ENCODE results near the gene CCDC47. TPM values are rescaled to one million over a fixed set of nuclear protein-coding genes. Genes with fewer than 3 reads are reported as not detected.
A peak's percentile ranks its signal among the peaks of the same experiment; 100 is the strongest.

CCDC47 gene
- total RNA-seq, 4 donors from 2014 or later: 79.8 to 91.8 (median 89.1) TPM

DNA sequence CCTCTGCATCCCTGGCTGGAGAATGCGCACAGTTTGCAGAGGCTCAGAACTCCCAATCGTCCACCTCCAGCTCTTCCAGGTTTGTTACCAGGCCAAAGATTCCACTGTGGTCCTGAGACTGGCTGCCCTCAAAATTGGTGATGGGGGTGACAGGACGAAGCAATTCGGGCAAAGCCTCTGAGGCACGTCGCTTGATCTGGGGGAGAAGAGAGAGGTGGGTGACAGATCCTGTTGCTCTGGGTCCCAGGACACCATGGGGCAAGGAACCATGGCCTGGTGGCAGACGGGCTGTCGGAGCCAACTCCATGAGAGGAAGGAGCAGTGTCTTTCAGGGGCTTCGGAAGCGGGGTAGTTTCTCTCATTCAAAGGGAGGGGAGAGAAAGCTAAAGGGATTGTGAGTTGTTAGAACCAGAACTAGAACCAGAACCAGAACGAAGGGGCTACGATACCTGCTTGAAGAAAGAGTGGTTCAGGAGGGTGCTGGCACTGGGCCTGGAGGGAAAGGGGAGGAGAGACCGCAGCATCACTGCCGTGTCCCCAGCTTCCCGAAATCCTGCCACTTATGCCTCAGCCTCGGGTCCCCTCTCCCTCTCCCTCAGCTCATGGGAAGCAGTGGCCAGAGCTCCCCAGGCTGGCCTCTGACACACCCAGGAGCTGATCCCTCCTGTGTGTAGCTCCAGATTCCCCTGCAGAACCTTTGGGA is 69.7 kb downstream of the CCDC47 start:
- Histone ChIP-seq H3K4me1 (peaks cover 0 to 27% (median 19%) of the 10 kb centered on the region in 4 donors), H3K27ac (peak overlapping the region in 1 of 4 donors; percentile 100), H3K27me3 (no peaks in the 10 kb centered on the region), H3K4me3 (no peak overlapping the region), H3K36me3 (peaks cover 0 to 40% (median 0%) of the 10 kb centered on the region in 3 donors), H3K9me3 (no peaks in the 10 kb centered on the region)
- TF ChIP-seq, protein P1, sequence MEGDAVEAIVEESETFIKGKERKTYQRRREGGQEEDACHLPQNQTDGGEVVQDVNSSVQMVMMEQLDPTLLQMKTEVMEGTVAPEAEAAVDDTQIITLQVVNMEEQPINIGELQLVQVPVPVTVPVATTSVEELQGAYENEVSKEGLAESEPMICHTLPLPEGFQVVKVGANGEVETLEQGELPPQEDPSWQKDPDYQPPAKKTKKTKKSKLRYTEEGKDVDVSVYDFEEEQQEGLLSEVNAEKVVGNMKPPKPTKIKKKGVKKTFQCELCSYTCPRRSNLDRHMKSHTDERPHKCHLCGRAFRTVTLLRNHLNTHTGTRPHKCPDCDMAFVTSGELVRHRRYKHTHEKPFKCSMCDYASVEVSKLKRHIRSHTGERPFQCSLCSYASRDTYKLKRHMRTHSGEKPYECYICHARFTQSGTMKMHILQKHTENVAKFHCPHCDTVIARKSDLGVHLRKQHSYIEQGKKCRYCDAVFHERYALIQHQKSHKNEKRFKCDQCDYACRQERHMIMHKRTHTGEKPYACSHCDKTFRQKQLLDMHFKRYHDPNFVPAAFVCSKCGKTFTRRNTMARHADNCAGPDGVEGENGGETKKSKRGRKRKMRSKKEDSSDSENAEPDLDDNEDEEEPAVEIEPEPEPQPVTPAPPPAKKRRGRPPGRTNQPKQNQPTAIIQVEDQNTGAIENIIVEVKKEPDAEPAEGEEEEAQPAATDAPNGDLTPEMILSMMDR (IDR thresholded peaks at IDR 0.05): no peak
- no peak for TF ChIP-seq POLR2A (IDR thresholded peaks at IDR 0.05)
- peak in 1 of 3 donors; percentile 30 for DNase-seq

DNA sequence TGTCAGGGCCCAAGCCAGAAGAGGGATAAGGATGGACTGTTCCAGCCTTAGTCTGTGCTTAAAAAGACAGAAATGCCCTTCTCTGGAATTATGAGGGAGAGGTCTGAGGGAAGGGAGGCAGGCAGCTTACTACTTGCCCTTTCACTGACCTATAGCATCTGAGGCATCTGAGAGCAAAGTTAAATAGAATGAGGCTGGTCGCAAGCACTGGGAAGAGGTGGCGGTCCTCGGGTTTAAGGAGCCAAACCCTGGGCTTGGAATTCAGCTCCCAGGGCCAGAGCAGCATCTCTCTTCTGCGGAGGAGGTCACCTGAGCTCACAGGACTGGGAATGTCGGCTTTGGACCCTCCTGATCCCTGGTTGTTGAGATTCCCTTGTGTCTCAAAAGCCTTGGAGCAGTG is 70.4 kb downstream of the CCDC47 start:
- H3K36me3 ChIP-seq: peaks cover 0 to 38% (median 0%) of the 10 kb centered on the region in 3 donors
- H3K4me3 ChIP-seq: no peak overlapping the region
- H3K9me3 ChIP-seq: no peaks in the 10 kb centered on the region
- DNase-seq: peak in 1 of 3 donors; percentile 23
- peaks cover 0 to 31% (median 19%) of the 10 kb centered on the region in 4 donors for H3K4me1 ChIP-seq
- no peaks in the 10 kb centered on the region for H3K27me3 ChIP-seq
- TF ChIP-seq, protein P1 (IDR thresholded peaks at IDR 0.05): no peak
- TF ChIP-seq POLR2A (IDR thresholded peaks at IDR 0.05): no peak
- H3K27ac ChIP-seq: peak overlapping the region in 2 of 4 donors; percentile 99 to 100

DNA sequence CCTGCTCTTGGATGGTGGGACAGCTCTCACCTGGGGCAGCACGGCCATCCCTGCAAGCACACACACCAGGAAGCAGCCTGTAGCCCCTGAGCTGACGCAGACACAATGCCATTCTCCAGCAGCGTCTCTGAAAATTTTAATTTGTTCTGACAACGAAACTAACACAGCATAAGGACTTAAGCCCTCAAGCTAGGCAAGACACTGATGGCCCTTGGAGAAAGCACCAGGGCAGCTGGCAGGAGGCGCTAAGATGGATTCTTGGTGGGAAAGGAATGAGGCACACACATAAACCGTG is 70.7 kb downstream of the CCDC47 start:
- DNase-seq: peak in 1 of 3 donors; percentile 12
- H3K27me3 ChIP-seq: no peaks in the 10 kb centered on the region
- TF ChIP-seq, protein P1 (IDR thresholded peaks at IDR 0.05): no peak
- TF ChIP-seq POLR2A (IDR thresholded peaks at IDR 0.05): no peak
- peak overlapping the region in 1 of 4 donors; percentile 92 for H3K4me3 ChIP-seq
- H3K9me3 ChIP-seq: no peaks in the 10 kb centered on the region
- H3K4me1 ChIP-seq: peaks cover 0 to 31% (median 21%) of the 10 kb centered on the region in 4 donors
- peak overlapping the region; percentile 67 to 100 (median 94) for H3K27ac ChIP-seq
- peaks cover 0 to 38% (median 0%) of the 10 kb centered on the region in 3 donors for H3K36me3 ChIP-seq

DNA sequence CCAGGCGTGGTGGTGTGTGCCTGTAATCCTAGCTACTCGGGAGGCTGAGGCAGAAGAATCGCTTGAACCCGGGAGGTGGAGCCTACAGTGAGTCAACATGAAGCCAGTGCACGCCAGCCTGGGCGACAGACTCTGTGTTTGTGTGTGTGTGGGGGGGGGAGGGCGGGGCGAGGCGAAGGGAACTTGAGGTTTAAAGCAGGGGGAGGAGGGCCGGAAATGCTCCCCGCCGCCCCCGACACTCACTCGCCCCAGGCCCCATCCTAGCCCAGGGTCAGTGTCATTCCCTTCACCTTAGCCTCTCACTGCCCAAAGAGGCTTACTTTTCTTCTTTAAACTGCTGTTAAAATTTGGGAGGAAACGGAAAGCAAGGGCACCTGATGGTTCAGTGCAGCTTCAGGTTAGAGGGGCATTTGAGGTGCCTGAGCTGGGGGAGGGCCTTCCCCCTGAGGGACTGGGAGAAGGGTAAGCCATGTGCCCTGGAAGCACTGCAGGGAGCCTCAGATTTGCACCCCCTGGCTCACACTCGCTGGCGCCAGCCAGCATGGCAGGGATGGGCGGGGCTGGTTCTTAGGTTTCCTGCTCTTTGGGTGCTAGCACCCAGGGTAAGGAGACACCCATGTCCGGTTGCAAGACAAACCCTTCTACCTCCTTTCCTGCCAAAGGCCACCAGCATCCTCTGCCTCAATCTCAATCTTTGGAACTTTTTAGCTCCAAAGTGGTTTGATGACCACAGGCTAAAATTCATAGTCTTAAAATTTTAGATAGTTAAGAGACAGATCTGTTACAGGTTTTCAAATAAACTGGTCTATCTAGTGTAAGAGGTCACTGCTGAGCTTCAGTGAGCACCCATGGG is 71.3 kb downstream of the CCDC47 start:
- Histone ChIP-seq H3K4me1 (peaks cover 0 to 31% (median 24%) of the 10 kb centered on the region in 4 donors), H3K36me3 (peaks cover 0 to 35% (median 0%) of the 10 kb centered on the region in 3 donors), H3K27me3 (no peaks in the 10 kb centered on the region), H3K4me3 (peak overlapping the region; percentile 24 to 92 (median 77)), H3K9me3 (no peaks in the 10 kb centered on the region), H3K27ac (peak overlapping the region; percentile 67 to 100 (median 94))
- peak in 2 of 3 donors; percentile 88 to 91 for DNase-seq
- no peak for TF ChIP-seq POLR2A (IDR thresholded peaks at IDR 0.05)
- TF ChIP-seq, protein P1 (IDR thresholded peaks at IDR 0.05): no peak

DNA sequence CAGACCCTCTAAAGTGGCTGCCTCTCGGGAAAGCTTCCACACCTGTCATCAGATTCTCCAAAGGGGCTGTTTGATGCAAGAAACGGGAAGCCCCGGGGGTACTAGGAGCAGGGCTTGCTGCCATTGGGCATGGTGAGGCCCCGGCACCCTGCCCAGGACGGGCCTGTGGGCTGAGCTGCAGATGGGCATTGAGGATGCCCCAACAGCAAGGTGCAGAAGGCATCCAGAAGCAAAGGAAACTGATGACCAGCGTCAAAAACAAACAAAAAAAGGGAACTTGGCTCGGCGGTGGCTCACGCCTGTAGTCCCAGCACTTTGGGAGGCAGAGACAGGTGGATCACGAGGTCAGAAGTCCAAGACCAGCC is 72.0 kb downstream of the CCDC47 start:
- Histone ChIP-seq H3K4me3 (peak overlapping the region; percentile 75 to 92 (median 80)), H3K36me3 (peaks cover 0 to 30% (median 0%) of the 10 kb centered on the region in 3 donors), H3K27me3 (no peaks in the 10 kb centered on the region), H3K9me3 (no peaks in the 10 kb centered on the region), H3K27ac (peak overlapping the region; percentile 88 to 100 (median 94)), H3K4me1 (peaks cover 0 to 31% (median 26%) of the 10 kb centered on the region in 4 donors)
- TF ChIP-seq, protein P1 (IDR thresholded peaks at IDR 0.05): no peak
- no peak for TF ChIP-seq POLR2A (IDR thresholded peaks at IDR 0.05)
- no peak for DNase-seq
